ENCODE data around the gene ZNF771.
A peak's percentile ranks its signal among the peaks of the same experiment; 100 is the strongest.
"Not testable (repeated sequence)": the region's sequence is repeated elsewhere in the genome, so short reads cannot be mapped to it uniquely, and the experiment has no call there.

Gene ZNF771

GRCh38 chr16:30396627-30397026 lies 10.8 kb upstream of the ZNF771 start:
- H3K9me3 ChIP-seq (ENCODE audit: control insufficient read depth, low read length); H3K27me3 ChIP-seq (ENCODE audit: control insufficient read depth in 1 of 2, insufficient read depth in 1 of 2, low read length in 2 of 2); H2BK5ac ChIP-seq (ENCODE audit: low read depth, low read length, poor library complexity, severe bottlenecking); H4K91ac ChIP-seq (ENCODE audit: low read length); H3K18ac ChIP-seq (ENCODE audit: low read depth in 1 of 2, low read length in 2 of 2); DNase-seq; H3K4ac ChIP-seq (ENCODE audit: low read depth in 1 of 2, low read length in 2 of 2); H2BK12ac ChIP-seq (ENCODE audit: low read length in 2 of 2); H3K27ac ChIP-seq (ENCODE audit: low read length, poor library complexity, severe bottlenecking); H3K23ac ChIP-seq (ENCODE audit: low read length in 2 of 2); H4K8ac ChIP-seq (ENCODE audit: low read length); H2AK5ac ChIP-seq (ENCODE audit: low read length, severe bottlenecking); H2BK120ac ChIP-seq (ENCODE audit: low read depth, low read length); H3K14ac ChIP-seq (ENCODE audit: low read length in 2 of 2); H2BK15ac ChIP-seq (ENCODE audit: low read depth, poor library complexity, severe bottlenecking); H2AFZ ChIP-seq (ENCODE audit: low read depth, low read length); H3K4me2 ChIP-seq (ENCODE audit: low read length, poor library complexity, severe bottlenecking): not testable (repeated sequence)
- WGBS: 78% methylated on average over 3 of the region's 4 CpGs
- peaks cover 15% of the 10 kb centered on the region for H3K79me1 ChIP-seq (replicated peaks; ENCODE audit: low read length, poor library complexity, severe bottlenecking)
- H3K9ac ChIP-seq (ENCODE audit: low read length): peak overlapping the region; percentile 96
- H3K36me3 ChIP-seq (ENCODE audit: control insufficient read depth in 1 of 2, insufficient read depth in 2 of 2, low read depth in 1 of 2, low read length in 2 of 2): peaks cover 13 to 22% of the 10 kb centered on the region in 2 experiments
- peak overlapping the region in 1 of 2 experiments; percentile 95 for H3K4me3 ChIP-seq (ENCODE audit: insufficient read depth in 1 of 2, low read depth in 1 of 2, low read length in 2 of 2)
- H3K4me1 ChIP-seq (ENCODE audit: control insufficient read depth, insufficient read depth, low read depth, low read length): peaks cover 19% of the 10 kb centered on the region

- no peaks in the 10 kb centered on the region for H3K9me3 ChIP-seq (ENCODE audit: control insufficient read depth, low read length)
- H3K79me1 ChIP-seq (replicated peaks; ENCODE audit: low read length, poor library complexity, severe bottlenecking): peaks cover 15% of the 10 kb centered on the region
- no peak overlapping the region for H3K4me2 ChIP-seq (ENCODE audit: low read length, poor library complexity, severe bottlenecking)
- no peak overlapping the region for H3K4ac ChIP-seq (ENCODE audit: low read depth in 1 of 2, low read length in 2 of 2)
- H3K14ac ChIP-seq (ENCODE audit: low read length in 2 of 2): no peak overlapping the region
- no peak overlapping the region for H2BK15ac ChIP-seq (ENCODE audit: low read depth, poor library complexity, severe bottlenecking)
- no peak overlapping the region for H3K23ac ChIP-seq (ENCODE audit: low read length in 2 of 2)
- H2AK5ac ChIP-seq (ENCODE audit: low read length, severe bottlenecking): no peak overlapping the region
- no peak overlapping the region for H4K8ac ChIP-seq (ENCODE audit: low read length)
- H2BK5ac ChIP-seq (ENCODE audit: low read depth, low read length, poor library complexity, severe bottlenecking): no peak overlapping the region
- H3K36me3 ChIP-seq (ENCODE audit: control insufficient read depth in 1 of 2, insufficient read depth in 2 of 2, low read depth in 1 of 2, low read length in 2 of 2): peaks cover 13 to 22% of the 10 kb centered on the region in 2 experiments
- peaks cover 19% of the 10 kb centered on the region for H3K4me1 ChIP-seq (ENCODE audit: control insufficient read depth, insufficient read depth, low read depth, low read length)
- no peak overlapping the region for H3K9ac ChIP-seq (ENCODE audit: low read length)
- DNase-seq: no peak
- no peak overlapping the region for H4K91ac ChIP-seq (ENCODE audit: low read length)
- H2BK12ac ChIP-seq (ENCODE audit: low read length in 2 of 2): no peak overlapping the region
- no peaks in the 10 kb centered on the region for H3K27me3 ChIP-seq (ENCODE audit: control insufficient read depth in 1 of 2, insufficient read depth in 1 of 2, low read length in 2 of 2)
- H2BK120ac ChIP-seq (ENCODE audit: low read depth, low read length): no peak overlapping the region
- no peak overlapping the region for H3K18ac ChIP-seq (ENCODE audit: low read depth in 1 of 2, low read length in 2 of 2)
- no peak overlapping the region for H2AFZ ChIP-seq (ENCODE audit: low read depth, low read length)
- H3K4me3 ChIP-seq (ENCODE audit: insufficient read depth in 1 of 2, low read depth in 1 of 2, low read length in 2 of 2): no peak overlapping the region
- no peak overlapping the region for H3K27ac ChIP-seq (ENCODE audit: low read length, poor library complexity, severe bottlenecking)
- WGBS: 87% methylated on average over 4 of the region's 4 CpGs
Measured at GRCh38 chr16:30397056-30397455, 10.3 kb upstream of the ZNF771 start.

- WGBS: 97% methylated on average over 42 of the region's 42 CpGs
- Histone ChIP-seq H3K36me3 (ENCODE audit: control insufficient read depth in 1 of 2, insufficient read depth in 2 of 2, low read depth in 1 of 2, low read length in 2 of 2) (peaks cover 13 to 22% of the 10 kb centered on the region in 2 experiments), H3K27me3 (ENCODE audit: control insufficient read depth in 1 of 2, insufficient read depth in 1 of 2, low read length in 2 of 2) (no peaks in the 10 kb centered on the region)
Measured at GRCh38 chr16:30397776-30398660, 9.4 kb upstream of the ZNF771 start.

GRCh38 chr16:30398661-30399434 lies 8.6 kb upstream of the ZNF771 start:
- Histone ChIP-seq H3K9ac (ENCODE audit: low read length) (peak overlapping the region; percentile 93), H2BK120ac (ENCODE audit: low read depth, low read length) (no peak overlapping the region), H2AFZ (ENCODE audit: low read depth, low read length) (no peak overlapping the region), H3K9me3 (ENCODE audit: control insufficient read depth, low read length) (no peaks in the 10 kb centered on the region), H4K91ac (ENCODE audit: low read length) (no peak overlapping the region), H3K4ac (ENCODE audit: low read depth in 1 of 2, low read length in 2 of 2) (no peak overlapping the region), H3K36me3 (ENCODE audit: control insufficient read depth in 1 of 2, insufficient read depth in 2 of 2, low read depth in 1 of 2, low read length in 2 of 2) (peaks cover 13 to 22% of the 10 kb centered on the region in 2 experiments), H2AK5ac (ENCODE audit: low read length, severe bottlenecking) (no peak overlapping the region), H3K79me1 (replicated peaks; ENCODE audit: low read length, poor library complexity, severe bottlenecking) (peaks cover 15% of the 10 kb centered on the region), H3K4me3 (ENCODE audit: insufficient read depth in 1 of 2, low read depth in 1 of 2, low read length in 2 of 2) (no peak overlapping the region), H3K4me2 (ENCODE audit: low read length, poor library complexity, severe bottlenecking) (no peak overlapping the region), H3K27ac (ENCODE audit: low read length, poor library complexity, severe bottlenecking) (no peak overlapping the region), H3K4me1 (ENCODE audit: control insufficient read depth, insufficient read depth, low read depth, low read length) (peaks cover 16% of the 10 kb centered on the region), H2BK12ac (ENCODE audit: low read length in 2 of 2) (peak overlapping the region in 1 of 2 experiments; percentile 13), H3K23ac (ENCODE audit: low read length in 2 of 2) (peak overlapping the region in 1 of 2 experiments; percentile 6), H2BK15ac (ENCODE audit: low read depth, poor library complexity, severe bottlenecking) (no peak overlapping the region), H2BK5ac (ENCODE audit: low read depth, low read length, poor library complexity, severe bottlenecking) (no peak overlapping the region), H3K27me3 (ENCODE audit: control insufficient read depth in 1 of 2, insufficient read depth in 1 of 2, low read length in 2 of 2) (no peaks in the 10 kb centered on the region), H3K14ac (ENCODE audit: low read length in 2 of 2) (peak overlapping the region in 1 of 2 experiments; percentile 13), H3K18ac (ENCODE audit: low read depth in 1 of 2, low read length in 2 of 2) (no peak overlapping the region), H4K8ac (ENCODE audit: low read length) (peak overlapping the region; percentile 9)
- WGBS: 89% methylated on average over 23 of the region's 23 CpGs
- DNase-seq: no peak

More at GRCh38 chr16:30397776-30398660, 9.4 kb upstream of the ZNF771 start:
- Histone ChIP-seq H2BK5ac (ENCODE audit: low read depth, low read length, poor library complexity, severe bottlenecking) (no peak overlapping the region), H3K9ac (ENCODE audit: low read length) (no peak overlapping the region), H3K18ac (ENCODE audit: low read depth in 1 of 2, low read length in 2 of 2) (no peak overlapping the region), H3K14ac (ENCODE audit: low read length in 2 of 2) (no peak overlapping the region), H3K4me1 (ENCODE audit: control insufficient read depth, insufficient read depth, low read depth, low read length) (peaks cover 19% of the 10 kb centered on the region), H3K79me1 (replicated peaks; ENCODE audit: low read length, poor library complexity, severe bottlenecking) (peaks cover 15% of the 10 kb centered on the region), H2AFZ (ENCODE audit: low read depth, low read length) (no peak overlapping the region), H2BK15ac (ENCODE audit: low read depth, poor library complexity, severe bottlenecking) (no peak overlapping the region), H3K4ac (ENCODE audit: low read depth in 1 of 2, low read length in 2 of 2) (no peak overlapping the region), H3K9me3 (ENCODE audit: control insufficient read depth, low read length) (no peaks in the 10 kb centered on the region), H2BK12ac (ENCODE audit: low read length in 2 of 2) (no peak overlapping the region), H3K4me3 (ENCODE audit: insufficient read depth in 1 of 2, low read depth in 1 of 2, low read length in 2 of 2) (no peak overlapping the region), H3K4me2 (ENCODE audit: low read length, poor library complexity, severe bottlenecking) (no peak overlapping the region), H3K27ac (ENCODE audit: low read length, poor library complexity, severe bottlenecking) (no peak overlapping the region), H3K23ac (ENCODE audit: low read length in 2 of 2) (no peak overlapping the region), H4K91ac (ENCODE audit: low read length) (no peak overlapping the region), H2BK120ac (ENCODE audit: low read depth, low read length) (no peak overlapping the region), H4K8ac (ENCODE audit: low read length) (no peak overlapping the region), H2AK5ac (ENCODE audit: low read length, severe bottlenecking) (no peak overlapping the region)
- DNase-seq: no peak
